ELR (cell line): ENCODE results near the gene RESP18.
"Not testable (repeated sequence)": the region's sequence is repeated elsewhere in the genome, so short reads cannot be mapped to it uniquely, and the experiment has no call there.

ENCODE experiments used
- DNase-seq: peaks from one replicate; pipeline ENCODE4 v3.0.0-alpha.2; 2015; ENCODE audit warnings: low read depth

Gene RESP18

GRCh38 chr2:219325657-219326315 lies 6.8 kb downstream of the RESP18 start:
- DNase-seq, result no peak

GRCh38 chr2:219325136-219325535 lies 7.4 kb downstream of the RESP18 start:
- DNase-seq, result no peak

GRCh38 chr2:219323434-219323833 lies 9.1 kb downstream of the RESP18 start:
- no peak for DNase-seq

GRCh38 chr2:219314804-219315468 lies 17.6 kb downstream of the RESP18 start:
- peak; percentile 32 for DNase-seq

GRCh38 chr2:219312683-219313263 lies 19.8 kb downstream of the RESP18 start:
- not testable (repeated sequence) for DNase-seq

- DNase-seq, result peak; percentile 35
These were observed 23.3 kb downstream of the RESP18 start, which contains the start of gene PTPRN for GRCh38 chr2:219309278-219309677. PTPRN (minus strand) TSS chr2:219309401; CDS start chr2:219309332, 69 bp downstream.

GRCh38 chr2:219308142-219309101 lies 24.1 kb downstream of the RESP18 start:
- peak; percentile 78 for DNase-seq

- DNase-seq, result no peak
These were observed 26.5 kb downstream of the RESP18 start for GRCh38 chr2:219306047-219306446.

- DNase-seq, result no peak
These were observed 28.3 kb downstream of the RESP18 start for GRCh38 chr2:219304223-219304622.

GRCh38 chr2:219302412-219302968 lies 30.1 kb downstream of the RESP18 start:
- DNase-seq, result no peak

GRCh38 chr2:219300022-219300421 lies 32.5 kb downstream of the RESP18 start:
- DNase-seq, result no peak

GRCh38 chr2:219299372-219299760 lies 33.2 kb downstream of the RESP18 start:
- DNase-seq, result no peak

GRCh38 chr2:219298759-219299371 lies 33.7 kb downstream of the RESP18 start:
- DNase-seq, result peak; percentile 80

- peak; percentile 57 for DNase-seq
These were observed 34.6 kb downstream of the RESP18 start for GRCh38 chr2:219297766-219298456.

GRCh38 chr2:219296631-219297391 lies 35.7 kb downstream of the RESP18 start:
- DNase-seq, result no peak

GRCh38 chr2:219296142-219296541 lies 36.4 kb downstream of the RESP18 start:
- DNase-seq, result no peak

GRCh38 chr2:219294356-219295351 lies 37.9 kb downstream of the RESP18 start:
- peak; percentile 80 for DNase-seq

- no peak for DNase-seq
These were observed 38.8 kb downstream of the RESP18 start for GRCh38 chr2:219293736-219294231.
